CD4-positive, alpha-beta memory T cell (primary cell): ENCODE data around the gene MARCHF11. TPM values are rescaled to one million over a fixed set of nuclear protein-coding genes. Genes with fewer than 3 reads are reported as not detected.

Experiments
- CTCF ChIA-PET: fragments of 350-600 bp; sonication (Branson Sonifier 250); formaldehyde crosslinking; loops from one replicate; lab custom pipeline; 2021; ENCODE audit warnings: inconsistent platforms; ENCODE audit not compliant: partially characterized antibody; lab: Charles Lee
- POLR2A ChIA-PET: fragments of 350-600 bp; sonication (Branson Sonifier 250); formaldehyde crosslinking; loops from one replicate; lab custom pipeline; 2021; ENCODE audit not compliant: partially characterized antibody; lab: Charles Lee
- DNase-seq, 5 donors: peaks; one replicate each; pipeline versions ENCODE4 v3.0.0 to v3.0.0-alpha.2; 2020 to 2022; ENCODE audit warnings: mixed read lengths in 1 of 5
- H3K27ac ChIP-seq: one replicate; pipeline ENCODE4 v1.7.0; 2013; ENCODE audit warnings: low read depth, low read length
- H3K27me3 ChIP-seq: 2 replicates; pipeline ENCODE4 v1.7.0; 2013; ENCODE audit warnings: mild to moderate bottlenecking, low read length, moderate library complexity; ENCODE audit not compliant: insufficient read depth
- H3K36me3 ChIP-seq: 2 replicates; pipeline ENCODE4 v1.7.0; 2013; ENCODE audit warnings: mild to moderate bottlenecking, low read length, moderate library complexity; ENCODE audit not compliant: insufficient read depth
- H3K4me1 ChIP-seq: 2 replicates; pipeline ENCODE4 v1.7.0; 2013; ENCODE audit warnings: mild to moderate bottlenecking, low read length, moderate library complexity; ENCODE audit not compliant: insufficient read depth
- H3K4me3 ChIP-seq, 2 donors: one replicate each; pipeline ENCODE4 v1.7.0; 2013; ENCODE audit warnings: low read length in 2 of 2, mild to moderate bottlenecking in 1 of 2
- H3K9me3 ChIP-seq, 2 donors: one replicate each; pipeline ENCODE4 v1.7.0; 2013; ENCODE audit warnings: low read length in 2 of 2, control low read depth in 1 of 2; ENCODE audit not compliant: control insufficient read depth in 1 of 2
- H3K27ac Mint-ChIP-seq, 7 donors: one replicate each; pipeline ENCODE4 v1.8.0; 2020 to 2021; ENCODE audit warnings: mixed read lengths in 7 of 7, mild to moderate bottlenecking in 6 of 7, inconsistent platforms in 3 of 7, moderate library complexity in 3 of 7
- H3K27me3 Mint-ChIP-seq, 2 donors: one replicate each; pipeline ENCODE4 v1.8.0; 2020 to 2021; ENCODE audit warnings: mixed read lengths in 2 of 2
- H3K36me3 Mint-ChIP-seq, 2 donors: one replicate each; pipeline ENCODE4 v1.8.0; 2020 to 2021; ENCODE audit warnings: mixed read lengths in 2 of 2, inconsistent platforms in 1 of 2, mild to moderate bottlenecking in 1 of 2
- H3K4me1 Mint-ChIP-seq, 4 donors: one replicate each; pipeline ENCODE4 v1.8.0; 2020 to 2021; ENCODE audit warnings: mixed read lengths in 4 of 4, mild to moderate bottlenecking in 1 of 4
- H3K4me3 Mint-ChIP-seq, 8 donors: one replicate each; pipeline ENCODE4 v1.8.0; 2020 to 2021; ENCODE audit warnings: mixed read lengths in 8 of 8, mild to moderate bottlenecking in 7 of 8, moderate library complexity in 6 of 8, inconsistent platforms in 3 of 8
- H3K9me3 Mint-ChIP-seq, 8 donors: one replicate each; pipeline ENCODE4 v1.8.0; 2020 to 2021; ENCODE audit warnings: mixed read lengths in 8 of 8, mild to moderate bottlenecking in 5 of 8, inconsistent platforms in 3 of 8, moderate library complexity in 1 of 8
- intact Hi-C: fragments of 100-400 bp; cut with micrococcal nuclease; formaldehyde crosslinking; loops from one replicate; pipeline ENCODE4 v1.15.1; 2023
- polyA plus RNA-seq, 2 donors: library from polyadenylated mRNA; unstranded; fragments of 300-500 nt; fragmentation: Illumina TruSeq; gene quantifications; one replicate each; pipeline ENCODE4 v1.2.3, GENCODE V29; 2021
- total RNA-seq, 2 experiments: library from RNA; stranded (reverse); gene quantifications; one replicate each; pipeline ENCODE4 v1.2.3, GENCODE V29; 2021

MARCHF11 gene
- total and polyA plus RNA-seq, 4 experiments from 2014 or later, result not detected

- Mint-ChIP-seq H3K4me3 (no peak overlapping the region), H3K27me3 (no peaks in the 10 kb centered on the region), H3K27ac (no peak overlapping the region), H3K9me3 (peaks cover 0 to 8% (median 4%) of the 10 kb centered on the region in 8 donors), H3K4me1 (no peaks in the 10 kb centered on the region), H3K36me3 (no peaks in the 10 kb centered on the region)
- DNase-seq, result no peak
- H3K27ac ChIP-seq, result no peak overlapping the region
- POLR2A ChIA-PET, result no interaction called here
- H3K36me3 ChIP-seq, result no peaks in the 10 kb centered on the region
- no peaks in the 10 kb centered on the region for H3K27me3 ChIP-seq
- no peak overlapping the region for H3K4me3 ChIP-seq
- H3K9me3 ChIP-seq, result no peaks in the 10 kb centered on the region
- no peaks in the 10 kb centered on the region for H3K4me1 ChIP-seq
- intact Hi-C loops, result no loop called here
- CTCF ChIA-PET, result no interaction called here
Observed at GRCh38 chr5:16061163-16061562, 118.4 kb downstream of the MARCHF11 start.

- H3K9me3 Mint-ChIP-seq, result peaks cover 0 to 8% (median 5%) of the 10 kb centered on the region in 8 donors
- DNase-seq, result no peak
- ChIA-PET POLR2A (no interaction called here), CTCF (no interaction called here)
- H3K4me3 Mint-ChIP-seq, result no peak overlapping the region
- Histone ChIP-seq H3K36me3 (no peaks in the 10 kb centered on the region), H3K9me3 (no peaks in the 10 kb centered on the region), H3K4me1 (no peaks in the 10 kb centered on the region), H3K27me3 (no peaks in the 10 kb centered on the region), H3K27ac (no peak overlapping the region), H3K4me3 (no peak overlapping the region)
- no peaks in the 10 kb centered on the region for H3K4me1 Mint-ChIP-seq
- no peak overlapping the region for H3K27ac Mint-ChIP-seq
- H3K27me3 Mint-ChIP-seq, result no peaks in the 10 kb centered on the region
- intact Hi-C loops, result no loop called here
- no peaks in the 10 kb centered on the region for H3K36me3 Mint-ChIP-seq
Observed at GRCh38 chr5:16057277-16057676, 122.3 kb downstream of the MARCHF11 start.

GRCh38 chr5:16051246-16051755 lies 128.3 kb downstream of the MARCHF11 start:
- H3K4me1 Mint-ChIP-seq, result no peaks in the 10 kb centered on the region
- no peak overlapping the region for H3K4me3 Mint-ChIP-seq
- H3K27me3 ChIP-seq, result no peaks in the 10 kb centered on the region
- H3K36me3 ChIP-seq, result no peaks in the 10 kb centered on the region
- H3K27ac ChIP-seq, result no peak overlapping the region
- H3K36me3 Mint-ChIP-seq, result no peaks in the 10 kb centered on the region
- H3K9me3 Mint-ChIP-seq, result peaks cover 0 to 9% (median 4%) of the 10 kb centered on the region in 8 donors
- no peak for DNase-seq
- no peak overlapping the region for H3K27ac Mint-ChIP-seq
- no peak overlapping the region for H3K4me3 ChIP-seq
- CTCF ChIA-PET, result no interaction called here
- POLR2A ChIA-PET, result no interaction called here
- no peaks in the 10 kb centered on the region for H3K27me3 Mint-ChIP-seq
- no peaks in the 10 kb centered on the region for H3K4me1 ChIP-seq
- intact Hi-C loops, result no loop called here
- H3K9me3 ChIP-seq, result no peaks in the 10 kb centered on the region

GRCh38 chr5:16050414-16050813 lies 129.2 kb downstream of the MARCHF11 start:
- POLR2A ChIA-PET, result no interaction called here
- Mint-ChIP-seq H3K36me3 (no peaks in the 10 kb centered on the region), H3K9me3 (peaks cover 0 to 9% (median 4%) of the 10 kb centered on the region in 8 donors), H3K4me3 (no peak overlapping the region), H3K27me3 (no peaks in the 10 kb centered on the region), H3K4me1 (no peaks in the 10 kb centered on the region), H3K27ac (no peak overlapping the region)
- Histone ChIP-seq H3K27me3 (no peaks in the 10 kb centered on the region), H3K9me3 (no peaks in the 10 kb centered on the region), H3K4me3 (no peak overlapping the region), H3K36me3 (no peaks in the 10 kb centered on the region), H3K27ac (no peak overlapping the region), H3K4me1 (no peaks in the 10 kb centered on the region)
- intact Hi-C loops, result no loop called here
- CTCF ChIA-PET, result no interaction called here
- no peak for DNase-seq

GRCh38 chr5:16049761-16050160 lies 129.8 kb downstream of the MARCHF11 start:
- Mint-ChIP-seq H3K27me3 (no peaks in the 10 kb centered on the region), H3K27ac (no peak overlapping the region), H3K36me3 (no peaks in the 10 kb centered on the region), H3K4me3 (peak overlapping the region in 1 of 8 donors; percentile 11), H3K4me1 (no peaks in the 10 kb centered on the region), H3K9me3 (peaks cover 0 to 9% (median 4%) of the 10 kb centered on the region in 8 donors)
- H3K27me3 ChIP-seq, result no peaks in the 10 kb centered on the region
- H3K27ac ChIP-seq, result no peak overlapping the region
- no peaks in the 10 kb centered on the region for H3K9me3 ChIP-seq
- H3K36me3 ChIP-seq, result no peaks in the 10 kb centered on the region
- ChIA-PET POLR2A (no interaction called here), CTCF (no interaction called here)
- no peaks in the 10 kb centered on the region for H3K4me1 ChIP-seq
- no peak overlapping the region for H3K4me3 ChIP-seq
- DNase-seq, result no peak
- intact Hi-C loops, result no loop called here

- Histone ChIP-seq H3K36me3 (no peaks in the 10 kb centered on the region), H3K9me3 (no peaks in the 10 kb centered on the region), H3K27me3 (no peaks in the 10 kb centered on the region), H3K27ac (no peak overlapping the region), H3K4me3 (no peak overlapping the region), H3K4me1 (no peaks in the 10 kb centered on the region)
- H3K9me3 Mint-ChIP-seq, result peaks cover 0 to 8% (median 3%) of the 10 kb centered on the region in 8 donors
- CTCF ChIA-PET, result no interaction called here
- H3K4me1 Mint-ChIP-seq, result no peaks in the 10 kb centered on the region
- POLR2A ChIA-PET, result no interaction called here
- intact Hi-C loops, result no loop called here
- peaks cover 0 to 1% of the 10 kb centered on the region in 2 donors for H3K27me3 Mint-ChIP-seq
- H3K4me3 Mint-ChIP-seq, result no peak overlapping the region
- no peak overlapping the region for H3K27ac Mint-ChIP-seq
- no peaks in the 10 kb centered on the region for H3K36me3 Mint-ChIP-seq
- no peak for DNase-seq
Observed at GRCh38 chr5:16048132-16048531, 131.5 kb downstream of the MARCHF11 start.

- peaks cover 0 to 1% of the 10 kb centered on the region in 2 donors for H3K27me3 Mint-ChIP-seq
- no peaks in the 10 kb centered on the region for H3K36me3 Mint-ChIP-seq
- H3K9me3 Mint-ChIP-seq, result peaks cover 0 to 5% (median 4%) of the 10 kb centered on the region in 8 donors
- CTCF ChIA-PET, result no interaction called here
- H3K27ac Mint-ChIP-seq, result no peak overlapping the region
- H3K9me3 ChIP-seq, result no peaks in the 10 kb centered on the region
- H3K4me1 ChIP-seq, result no peaks in the 10 kb centered on the region
- no peaks in the 10 kb centered on the region for H3K27me3 ChIP-seq
- no peak for DNase-seq
- no peak overlapping the region for H3K27ac ChIP-seq
- POLR2A ChIA-PET, result no interaction called here
- no peak overlapping the region for H3K4me3 ChIP-seq
- intact Hi-C loops, result no loop called here
- no peaks in the 10 kb centered on the region for H3K4me1 Mint-ChIP-seq
- H3K4me3 Mint-ChIP-seq, result no peak overlapping the region
- H3K36me3 ChIP-seq, result no peaks in the 10 kb centered on the region
Observed at GRCh38 chr5:16043349-16043965, 136.1 kb downstream of the MARCHF11 start.
